H9 (cell line): Measurements from ENCODE around the gene DNAH1. TPM values are rescaled to one million over a fixed set of nuclear protein-coding genes. Genes with fewer than 3 reads are reported as not detected.

ENCODE experiments used
- DNase-seq: peaks from one replicate; pipeline ENCODE4 v3.0.0-alpha.2; 2017
- H2AFZ ChIP-seq: one replicate; pipeline ENCODE4 v1.6.1; 2013; ENCODE audit warnings: mild to moderate bottlenecking, low read length, control low read depth, moderate library complexity
- H2AK5ac ChIP-seq: 2 replicates; pipeline ENCODE4 v1.6.1; 2013; ENCODE audit warnings: low read length, control low read depth, mixed read lengths; ENCODE audit not compliant: insufficient read length
- H2BK120ac ChIP-seq: one replicate; pipeline ENCODE4 v1.6.1; 2013; ENCODE audit warnings: low read depth, mild to moderate bottlenecking, low read length, control low read depth, inconsistent platforms; ENCODE audit not compliant: poor library complexity, severe bottlenecking
- H2BK12ac ChIP-seq: 2 replicates; pipeline ENCODE4 v1.6.1; 2013; ENCODE audit warnings: low read length, control low read depth, mixed read lengths, low read depth; ENCODE audit not compliant: insufficient read length
- H2BK15ac ChIP-seq: 2 replicates; pipeline ENCODE4 v1.6.1; 2013; ENCODE audit warnings: low read depth, low read length, control low read depth
- H2BK20ac ChIP-seq: one replicate; pipeline ENCODE4 v1.6.1; 2013; ENCODE audit warnings: low read depth, mild to moderate bottlenecking, low read length, control low read depth, inconsistent platforms; ENCODE audit not compliant: poor library complexity, severe bottlenecking
- H2BK5ac ChIP-seq: 2 replicates; pipeline ENCODE4 v1.6.1; 2013; ENCODE audit warnings: low read length, control low read depth, mixed read lengths; ENCODE audit not compliant: insufficient read length
- H3K14ac ChIP-seq: 2 replicates; pipeline ENCODE4 v1.6.1; 2013; ENCODE audit warnings: low read length, control low read depth; ENCODE audit not compliant: insufficient read depth
- H3K18ac ChIP-seq: 2 replicates; pipeline ENCODE4 v1.6.1; 2013; ENCODE audit warnings: low read depth, mild to moderate bottlenecking, mixed read lengths, low read length, control low read depth; ENCODE audit not compliant: insufficient read length
- H3K23ac ChIP-seq: 2 replicates; pipeline ENCODE4 v1.6.1; 2013; ENCODE audit warnings: low read length, control low read depth, mixed read lengths, low read depth; ENCODE audit not compliant: insufficient read length
- H3K23me2 ChIP-seq: 2 replicates; pipeline ENCODE4 v1.6.1; 2013; ENCODE audit warnings: low read depth, mild to moderate bottlenecking, mixed read lengths, low read length, control low read depth; ENCODE audit not compliant: insufficient read length, poor library complexity, severe bottlenecking
- H3K27ac ChIP-seq: 2 replicates; pipeline ENCODE4 v1.5.1; 2013; ENCODE audit warnings: low read length, control low read depth, mixed read lengths, low read depth; ENCODE audit not compliant: insufficient read length
- H3K27me3 ChIP-seq: 2 replicates; pipeline ENCODE4 v1.6.1; 2013; ENCODE audit warnings: low read length, control low read depth, inconsistent platforms; ENCODE audit not compliant: insufficient read depth
- H3K4ac ChIP-seq: 2 replicates; pipeline ENCODE4 v1.6.1; 2013; ENCODE audit warnings: low read depth, mild to moderate bottlenecking, control low read depth, inconsistent platforms, low read length, moderate library complexity
- H3K4me1 ChIP-seq: 2 replicates; pipeline ENCODE4 v1.6.1; 2013; ENCODE audit warnings: low read length, control low read depth, inconsistent platforms; ENCODE audit not compliant: insufficient read depth
- H3K4me2 ChIP-seq: 2 replicates; pipeline ENCODE4 v1.6.1; 2013; ENCODE audit warnings: low read length, control low read depth, mixed read lengths; ENCODE audit not compliant: insufficient read length, insufficient read depth
- H3K56ac ChIP-seq: 2 replicates; pipeline ENCODE4 v1.6.1; 2013; ENCODE audit warnings: low read depth, mild to moderate bottlenecking, mixed read lengths, low read length, control low read depth; ENCODE audit not compliant: insufficient read length
- H3K79me1 ChIP-seq: 2 replicates; pipeline ENCODE4 v1.6.1; 2013; ENCODE audit warnings: low read depth, mild to moderate bottlenecking, moderate library complexity, low read length, control low read depth, inconsistent platforms; ENCODE audit not compliant: insufficient read depth, poor library complexity, severe bottlenecking
- H3K79me2 ChIP-seq: 2 replicates; pipeline ENCODE4 v1.6.1; 2013; ENCODE audit warnings: low read length, control low read depth, inconsistent platforms; ENCODE audit not compliant: insufficient read depth
- H3K9ac ChIP-seq: 2 replicates; pipeline ENCODE4 v1.6.1; 2013; ENCODE audit warnings: low read length, control low read depth, mixed read lengths; ENCODE audit not compliant: insufficient read length; ENCODE audit errors: extremely low read depth
- H3K9me3 ChIP-seq: one replicate; pipeline ENCODE4 v1.6.1; 2013; ENCODE audit warnings: low read depth, low read length, inconsistent platforms; ENCODE audit not compliant: control insufficient read depth
- H3T11ph ChIP-seq: one replicate; pipeline ENCODE4 v1.6.1; 2013; ENCODE audit warnings: mild to moderate bottlenecking, low read length, control low read depth, inconsistent platforms
- H4K20me1 ChIP-seq: one replicate; pipeline ENCODE4 v1.6.1; 2013; ENCODE audit not compliant: control insufficient read depth, insufficient read length, insufficient read depth
- H4K5ac ChIP-seq: 2 replicates; pipeline ENCODE4 v1.6.1; 2013; ENCODE audit warnings: low read depth, mild to moderate bottlenecking, mixed read lengths, low read length, control low read depth; ENCODE audit not compliant: insufficient read length
- H4K8ac ChIP-seq: replicated peaks from 2 replicates; pipeline ENCODE4 v1.6.1; 2013; ENCODE audit warnings: low read length, control low read depth, mixed read lengths, low read depth; ENCODE audit not compliant: insufficient read length
- H4K91ac ChIP-seq: 2 replicates; pipeline ENCODE4 v1.6.1; 2013; ENCODE audit warnings: low read depth, mild to moderate bottlenecking, moderate library complexity, mixed read lengths, low read length, control low read depth; ENCODE audit not compliant: insufficient read length
- H3K27ac Mint-ChIP-seq, 3 experiments: 2 replicates in 2 of 3; 3 replicates in 1 of 3; pipeline ENCODE4 v1.8.0; 2020 to 2021; ENCODE audit warnings: mixed read lengths in 3 of 3, mild to moderate bottlenecking in 1 of 3, moderate library complexity in 1 of 3
- H3K27me3 Mint-ChIP-seq: 2 replicates; pipeline ENCODE4 v1.8.0; 2021; ENCODE audit warnings: low read depth, mild to moderate bottlenecking, moderate library complexity, mixed read lengths
- H3K36me3 Mint-ChIP-seq, 3 experiments: 2 replicates in 2 of 3; 3 replicates in 1 of 3; pipeline ENCODE4 v1.8.0; 2020 to 2021; ENCODE audit warnings: low read depth in 3 of 3, mixed read lengths in 3 of 3; ENCODE audit not compliant: insufficient read depth in 1 of 3
- H3K4me1 Mint-ChIP-seq, 2 experiments: 2 replicates each; pipeline ENCODE4 v1.8.0; 2020; ENCODE audit warnings: mixed read lengths in 2 of 2
- H3K4me3 Mint-ChIP-seq, 2 experiments: 2 replicates in 1 of 2; 3 replicates in 1 of 2; pipeline ENCODE4 v1.8.0; 2020 to 2021; ENCODE audit warnings: mild to moderate bottlenecking in 2 of 2, mixed read lengths in 2 of 2, moderate library complexity in 1 of 2
- H3K9me3 Mint-ChIP-seq, 2 experiments: 2 replicates in 1 of 2; 3 replicates in 1 of 2; pipeline ENCODE4 v1.8.0; 2020; ENCODE audit warnings: mild to moderate bottlenecking in 2 of 2, mixed read lengths in 2 of 2, moderate library complexity in 1 of 2
- CTCF ChIP-seq: fragments of 200-600 bp; sonication (generic); conservative IDR thresholded peaks from 3 replicates; pipeline ENCODE4 v1.8.0; 2021; ENCODE audit warnings: antibody characterized with exemption, mild to moderate bottlenecking
- WGBS: extraction: QIAGEN DNeasy Blood & Tissue Kit; methylation state at CpG from one replicate; pipeline ENCODE4 v1.1.7; 2013; ENCODE audit warnings: missing lambda C conversion rate, low lambda C conversion rate, mixed read lengths; ENCODE audit not compliant: insufficient read length; ENCODE audit errors: extremely low coverage; 5-methylcytosine and 5-hydroxymethylcytosine counted together
- total RNA-seq: library from RNA; stranded (reverse); gene quantifications from 2 replicates; pipeline ENCODE4 v1.2.1, GENCODE V29; 2021

DNAH1 gene
- total RNA-seq, 1 experiment from 2014 or later: 2.0 TPM

GRCh38 chr3:52433328-52433995 is 117.3 kb downstream of the DNAH1 start:
- H3K23ac ChIP-seq: no peak overlapping the region
- H4K20me1 ChIP-seq: no peaks in the 10 kb centered on the region
- H3K27me3 Mint-ChIP-seq: peaks cover 2% of the 10 kb centered on the region; the same call in 1 of the 2 replicates
- no peaks in the 10 kb centered on the region for H3K79me2 ChIP-seq
- no peak overlapping the region for H3K9ac ChIP-seq
- H3K4ac ChIP-seq: no peak overlapping the region
- peaks cover 14 to 30% of the 10 kb centered on the region in 2 experiments for H3K4me1 Mint-ChIP-seq
- TF ChIP-seq CTCF: no peak
- no peaks in the 10 kb centered on the region for H3K36me3 Mint-ChIP-seq
- H3K9me3 Mint-ChIP-seq: no peaks in the 10 kb centered on the region
- H2BK15ac ChIP-seq: no peak overlapping the region
- no peak overlapping the region for H2BK120ac ChIP-seq
- H3K27ac Mint-ChIP-seq: peak overlapping the region in 2 of 3 experiments; percentile 30 to 32; a peak in 3 of 7 replicates
- H4K8ac ChIP-seq: no peak overlapping the region
- no peaks in the 10 kb centered on the region for H3K9me3 ChIP-seq
- H3K14ac ChIP-seq: no peak overlapping the region
- no peak overlapping the region for H2AFZ ChIP-seq
- H3K18ac ChIP-seq: no peak overlapping the region
- H2AK5ac ChIP-seq: no peak overlapping the region
- H4K5ac ChIP-seq: no peak overlapping the region
- H3K56ac ChIP-seq: no peak overlapping the region
- no peak overlapping the region for H3K4me3 Mint-ChIP-seq
- H3K27ac ChIP-seq: no peak overlapping the region
- no peaks in the 10 kb centered on the region for H3K4me1 ChIP-seq
- H3T11ph ChIP-seq: no peak overlapping the region
- no peak overlapping the region for H2BK12ac ChIP-seq
- WGBS: no CpG with 5 or more reads among the region's 10 CpGs
- H3K27me3 ChIP-seq: no peaks in the 10 kb centered on the region
- DNase-seq: peak; percentile 20
- no peaks in the 10 kb centered on the region for H3K23me2 ChIP-seq
- H3K79me1 ChIP-seq: no peaks in the 10 kb centered on the region
- H3K4me2 ChIP-seq: no peak overlapping the region
- no peak overlapping the region for H4K91ac ChIP-seq
- no peak overlapping the region for H2BK5ac ChIP-seq
- no peak overlapping the region for H2BK20ac ChIP-seq
